Stimulated activated naive B cell treated with anti-CD40 and anti-IgM and Interleukin-4, amounts not matched to agents 10 μg/mL and 1 μg/mL and 100 μg/mL, for 72 hours (primary cell): Measurements from ENCODE around the gene FITM1.

Experiments used
- ATAC-seq, 2 donors: fragments of 150-1000 bp; cut with Tn5 transposase; replicated peaks; 2 replicates each; pipeline ENCODE4 v1.10.0; 2021; ENCODE audit warnings: moderate library complexity in 1 of 2
- DNase-seq: peaks from one replicate; pipeline ENCODE4 v3.0.0; 2021
- H3K27ac Mint-ChIP-seq: one replicate; pipeline ENCODE4 v1.8.0; 2022; ENCODE audit warnings: mild to moderate bottlenecking, mixed read lengths
- H3K27me3 Mint-ChIP-seq, 2 donors: one replicate each; pipeline ENCODE4 v1.8.0; 2022; ENCODE audit warnings: mixed read lengths in 2 of 2
- H3K36me3 Mint-ChIP-seq, 2 donors: one replicate each; pipeline ENCODE4 v1.8.0; 2022; ENCODE audit warnings: mixed read lengths in 2 of 2, mild to moderate bottlenecking in 1 of 2
- H3K4me1 Mint-ChIP-seq, 2 donors: one replicate each; pipeline ENCODE4 v1.8.0; 2022; ENCODE audit warnings: mixed read lengths in 2 of 2, mild to moderate bottlenecking in 1 of 2
- H3K4me3 Mint-ChIP-seq, 2 donors: one replicate each; pipeline ENCODE4 v1.8.0; 2022; ENCODE audit warnings: mild to moderate bottlenecking in 2 of 2, mixed read lengths in 2 of 2, moderate library complexity in 1 of 2
- H3K9me3 Mint-ChIP-seq, 2 donors: one replicate each; pipeline ENCODE4 v1.8.0; 2022; ENCODE audit warnings: mixed read lengths in 2 of 2, mild to moderate bottlenecking in 1 of 2

The FITM1 gene

GRCh38 chr14:24093207-24093900 lies 37.1 kb upstream of the FITM1 start:
- H3K27me3 Mint-ChIP-seq, result no peaks in the 10 kb centered on the region
- ATAC-seq, result no peak

GRCh38 chr14:24093901-24094840 lies 36.3 kb upstream of the FITM1 start, which contains the start of gene PCK2:
Gene PCK2, plus strand, starts transcription at chr14:24094311. Its CDS starts 95 bp downstream, at chr14:24094406.
- DNase-seq, result peak; percentile 73
- Mint-ChIP-seq H3K4me1 (peaks cover 27 to 41% of the 10 kb centered on the region in 2 donors), H3K9me3 (no peaks in the 10 kb centered on the region), H3K36me3 (peaks cover 14 to 27% of the 10 kb centered on the region in 2 donors), H3K27ac (peak within 1 kb of the TSS; percentile 99), H3K4me3 (peak within 1 kb of the TSS; percentile 95 to 99), H3K27me3 (no peaks in the 10 kb centered on the region)
- peak; percentile 54 to 65 for ATAC-seq

More at GRCh38 chr14:24093207-24093900, 37.1 kb upstream of the FITM1 start:
- DNase-seq, result no peak
- H3K36me3 Mint-ChIP-seq, result peaks cover 14 to 27% of the 10 kb centered on the region in 2 donors
- H3K4me3 Mint-ChIP-seq, result peak overlapping the region; percentile 95 to 99
- H3K9me3 Mint-ChIP-seq, result no peaks in the 10 kb centered on the region
- H3K4me1 Mint-ChIP-seq, result peaks cover 27 to 41% of the 10 kb centered on the region in 2 donors
- H3K27ac Mint-ChIP-seq, result peak overlapping the region; percentile 99

- DNase-seq, result no peak
- peaks cover 19 to 34% of the 10 kb centered on the region in 2 donors for H3K36me3 Mint-ChIP-seq
- H3K27me3 Mint-ChIP-seq, result no peaks in the 10 kb centered on the region
- peak overlapping the region; percentile 99 for H3K27ac Mint-ChIP-seq
- peak overlapping the region; percentile 95 to 99 for H3K4me3 Mint-ChIP-seq
- peak; percentile 8 to 10 for ATAC-seq
- peaks cover 30 to 37% of the 10 kb centered on the region in 2 donors for H3K4me1 Mint-ChIP-seq
- no peaks in the 10 kb centered on the region for H3K9me3 Mint-ChIP-seq
These were observed 35.6 kb upstream of the FITM1 start for GRCh38 chr14:24094841-24095270.

- H3K4me3 Mint-ChIP-seq, result peak overlapping the region; percentile 95 to 99
- DNase-seq (peak; percentile 90), ATAC-seq (peak; percentile 84 to 85)
- H3K36me3 Mint-ChIP-seq, result peaks cover 22 to 38% of the 10 kb centered on the region in 2 donors
- no peaks in the 10 kb centered on the region for H3K27me3 Mint-ChIP-seq
- H3K4me1 Mint-ChIP-seq, result peaks cover 29 to 36% of the 10 kb centered on the region in 2 donors
- no peaks in the 10 kb centered on the region for H3K9me3 Mint-ChIP-seq
- H3K27ac Mint-ChIP-seq, result peak overlapping the region; percentile 99
These were observed 35.0 kb upstream of the FITM1 start for GRCh38 chr14:24095271-24096068.

- H3K27ac Mint-ChIP-seq, result peak overlapping the region; percentile 85
These were observed 33.8 kb upstream of the FITM1 start for GRCh38 chr14:24096545-24097181.

GRCh38 chr14:24098229-24098926 lies 32.1 kb upstream of the FITM1 start:
- Mint-ChIP-seq H3K27me3 (no peaks in the 10 kb centered on the region), H3K4me1 (peaks cover 21 to 35% of the 10 kb centered on the region in 2 donors), H3K9me3 (no peaks in the 10 kb centered on the region), H3K36me3 (peaks cover 37 to 59% of the 10 kb centered on the region in 2 donors), H3K27ac (peak overlapping the region; percentile 81), H3K4me3 (no peak overlapping the region)
- ATAC-seq (no peak), DNase-seq (no peak)

More at GRCh38 chr14:24096545-24097181, 33.8 kb upstream of the FITM1 start:
- no peak for ATAC-seq
- Mint-ChIP-seq H3K4me1 (peaks cover 28 to 37% of the 10 kb centered on the region in 2 donors), H3K36me3 (peaks cover 28 to 48% of the 10 kb centered on the region in 2 donors), H3K9me3 (no peaks in the 10 kb centered on the region), H3K27me3 (no peaks in the 10 kb centered on the region), H3K4me3 (peak overlapping the region; percentile 32 to 41)
- DNase-seq, result no peak

GRCh38 chr14:24098927-24099813 lies 31.3 kb upstream of the FITM1 start:
- Mint-ChIP-seq H3K27me3 (no peaks in the 10 kb centered on the region), H3K4me1 (peaks cover 17 to 30% of the 10 kb centered on the region in 2 donors), H3K27ac (peak overlapping the region; percentile 81), H3K9me3 (no peaks in the 10 kb centered on the region), H3K36me3 (peaks cover 39 to 67% of the 10 kb centered on the region in 2 donors), H3K4me3 (no peak overlapping the region)
- no peak for ATAC-seq
- no peak for DNase-seq

- Mint-ChIP-seq H3K9me3 (peaks cover 0 to 4% of the 10 kb centered on the region in 2 donors), H3K4me1 (peaks cover 15 to 20% of the 10 kb centered on the region in 2 donors), H3K27me3 (no peaks in the 10 kb centered on the region), H3K4me3 (no peak overlapping the region), H3K36me3 (peaks cover 37 to 66% of the 10 kb centered on the region in 2 donors), H3K27ac (peak overlapping the region; percentile 78)
- DNase-seq (no peak), ATAC-seq (no peak)
These were observed 30.1 kb upstream of the FITM1 start for GRCh38 chr14:24100197-24100981.

GRCh38 chr14:24100982-24101494 lies 29.4 kb upstream of the FITM1 start:
- peaks cover 13 to 17% of the 10 kb centered on the region in 2 donors for H3K4me1 Mint-ChIP-seq
- H3K27me3 Mint-ChIP-seq, result no peaks in the 10 kb centered on the region
- peak overlapping the region; percentile 78 for H3K27ac Mint-ChIP-seq
- DNase-seq (no peak), ATAC-seq (no peak)
- peaks cover 0 to 4% of the 10 kb centered on the region in 2 donors for H3K9me3 Mint-ChIP-seq
- no peak overlapping the region for H3K4me3 Mint-ChIP-seq
- H3K36me3 Mint-ChIP-seq, result peaks cover 35 to 62% of the 10 kb centered on the region in 2 donors

- no peak overlapping the region for H3K4me3 Mint-ChIP-seq
- no peak overlapping the region for H3K27ac Mint-ChIP-seq
These were observed 28.0 kb upstream of the FITM1 start for GRCh38 chr14:24102357-24103048.

GRCh38 chr14:24103451-24103850 lies 27.0 kb upstream of the FITM1 start:
- no peak for DNase-seq
- Mint-ChIP-seq H3K4me3 (no peak overlapping the region), H3K27ac (no peak overlapping the region), H3K36me3 (peaks cover 25 to 50% of the 10 kb centered on the region in 2 donors), H3K4me1 (peaks cover 9 to 14% of the 10 kb centered on the region in 2 donors), H3K27me3 (no peaks in the 10 kb centered on the region), H3K9me3 (peaks cover 0 to 4% of the 10 kb centered on the region in 2 donors)
- no peak for ATAC-seq

More at GRCh38 chr14:24102357-24103048, 28.0 kb upstream of the FITM1 start:
- peaks cover 29 to 54% of the 10 kb centered on the region in 2 donors for H3K36me3 Mint-ChIP-seq
- peaks cover 9 to 12% of the 10 kb centered on the region in 2 donors for H3K4me1 Mint-ChIP-seq
- DNase-seq (no peak), ATAC-seq (no peak)
- peaks cover 0 to 4% of the 10 kb centered on the region in 2 donors for H3K9me3 Mint-ChIP-seq
- no peaks in the 10 kb centered on the region for H3K27me3 Mint-ChIP-seq
